ENCODE measurements around the gene TEK.
A peak's percentile ranks its signal among the peaks of the same experiment; 100 is the strongest.

The TEK gene

DNA sequence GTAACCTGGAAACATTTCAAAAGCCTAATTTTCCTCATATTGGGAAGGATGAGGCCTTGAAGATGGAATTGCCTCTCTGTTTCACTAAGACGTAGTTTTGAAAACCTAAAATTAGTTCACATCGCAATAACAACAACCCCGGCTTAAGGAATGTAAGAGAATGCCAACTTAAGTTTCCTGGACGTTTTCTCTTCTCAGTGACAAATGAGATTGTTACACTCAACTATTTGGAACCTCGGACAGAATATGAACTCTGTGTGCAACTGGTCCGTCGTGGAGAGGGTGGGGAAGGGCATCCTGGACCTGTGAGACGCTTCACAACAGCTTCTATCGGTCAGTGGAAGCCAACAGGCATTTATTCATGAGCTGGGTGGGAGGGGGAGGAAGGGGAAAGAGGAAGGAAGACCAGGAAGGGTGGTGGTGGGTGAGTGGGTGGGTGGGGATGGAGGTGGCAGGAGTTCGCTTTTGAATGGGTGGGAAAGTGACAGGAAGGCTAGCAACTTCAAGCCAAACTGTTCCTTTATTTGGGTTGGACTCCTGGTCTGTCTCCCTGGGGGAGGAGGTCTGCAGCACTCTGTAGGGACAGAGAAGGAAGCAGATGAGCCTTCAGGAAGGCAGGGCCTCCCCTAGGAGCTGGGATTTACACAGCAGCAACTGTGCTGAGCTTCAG lies 83.4 kb downstream of the TEK start:
- TF ChIP-seq, protein P1, sequence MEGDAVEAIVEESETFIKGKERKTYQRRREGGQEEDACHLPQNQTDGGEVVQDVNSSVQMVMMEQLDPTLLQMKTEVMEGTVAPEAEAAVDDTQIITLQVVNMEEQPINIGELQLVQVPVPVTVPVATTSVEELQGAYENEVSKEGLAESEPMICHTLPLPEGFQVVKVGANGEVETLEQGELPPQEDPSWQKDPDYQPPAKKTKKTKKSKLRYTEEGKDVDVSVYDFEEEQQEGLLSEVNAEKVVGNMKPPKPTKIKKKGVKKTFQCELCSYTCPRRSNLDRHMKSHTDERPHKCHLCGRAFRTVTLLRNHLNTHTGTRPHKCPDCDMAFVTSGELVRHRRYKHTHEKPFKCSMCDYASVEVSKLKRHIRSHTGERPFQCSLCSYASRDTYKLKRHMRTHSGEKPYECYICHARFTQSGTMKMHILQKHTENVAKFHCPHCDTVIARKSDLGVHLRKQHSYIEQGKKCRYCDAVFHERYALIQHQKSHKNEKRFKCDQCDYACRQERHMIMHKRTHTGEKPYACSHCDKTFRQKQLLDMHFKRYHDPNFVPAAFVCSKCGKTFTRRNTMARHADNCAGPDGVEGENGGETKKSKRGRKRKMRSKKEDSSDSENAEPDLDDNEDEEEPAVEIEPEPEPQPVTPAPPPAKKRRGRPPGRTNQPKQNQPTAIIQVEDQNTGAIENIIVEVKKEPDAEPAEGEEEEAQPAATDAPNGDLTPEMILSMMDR (IDR thresholded peaks at IDR 0.05; ENCODE audit: low read depth, low read length, missing control alignments): no peak
- in situ Hi-C loops (cut with HindIII; ENCODE audit: low pct_ligation_motif_present, low sequenced_read_pairs): no loop called here
- Histone ChIP-seq H3K36me3 (replicated peaks) (no peaks in the 10 kb centered on the region), H3K27me3 (replicated peaks) (no peaks in the 10 kb centered on the region), H3K4me3 (ENCODE audit: low read depth, low read length) (no peak overlapping the region), H3K27ac (no peak overlapping the region)
- DNase-seq: no peak

- Histone ChIP-seq H3K4me3 (ENCODE audit: low read depth, low read length) (no peak overlapping the region), H3K27ac (peak overlapping the region; percentile 81), H3K27me3 (replicated peaks) (no peaks in the 10 kb centered on the region), H3K36me3 (replicated peaks) (no peaks in the 10 kb centered on the region)
- in situ Hi-C loops (cut with HindIII; ENCODE audit: low pct_ligation_motif_present, low sequenced_read_pairs): no loop called here
- TF ChIP-seq, protein P1 (IDR thresholded peaks at IDR 0.05; ENCODE audit: low read depth, low read length, missing control alignments): no peak
- DNase-seq: no peak
Measured at GRCh38 chr9:27193886-27194285, 84.9 kb downstream of the TEK start.

DNA sequence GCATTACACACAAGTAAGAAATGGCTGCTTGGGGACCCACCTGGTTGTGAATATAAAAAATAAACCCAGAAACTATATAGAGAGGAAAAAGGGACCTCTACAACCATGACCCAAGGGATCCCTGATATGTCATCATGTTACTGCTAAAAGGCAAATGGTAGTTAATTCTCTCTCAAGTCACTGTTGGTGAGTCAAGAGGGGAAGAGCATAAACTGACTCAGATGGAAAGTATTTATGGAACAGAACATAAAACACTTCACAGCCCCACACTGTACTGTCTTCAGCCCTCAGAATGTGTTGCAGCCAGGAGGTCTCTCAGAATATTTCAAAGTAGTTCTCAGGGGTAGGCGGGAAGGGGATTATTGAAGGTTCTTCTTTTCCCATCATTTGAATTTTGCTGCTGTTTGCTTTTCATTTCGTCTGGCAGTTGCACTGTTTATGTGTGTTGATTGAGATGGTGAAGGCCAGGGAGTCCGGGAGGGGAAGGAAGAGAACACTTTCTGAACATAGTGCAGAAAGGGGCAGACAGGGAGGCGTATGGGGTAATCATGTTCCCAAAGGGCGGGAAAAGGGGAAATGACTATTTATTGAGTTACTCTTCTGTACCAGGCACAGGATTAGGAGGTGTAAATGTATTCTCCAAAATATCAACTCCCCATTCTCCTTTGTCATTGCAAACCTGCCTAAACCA lies 85.5 kb downstream of the TEK start:
- DNase-seq: peak; percentile 73
- Histone ChIP-seq H3K4me3 (ENCODE audit: low read depth, low read length) (no peak overlapping the region), H3K36me3 (replicated peaks) (no peaks in the 10 kb centered on the region), H3K27ac (peak overlapping the region; percentile 81), H3K27me3 (replicated peaks) (no peaks in the 10 kb centered on the region)
- TF ChIP-seq, protein P1 (IDR thresholded peaks at IDR 0.05; ENCODE audit: low read depth, low read length, missing control alignments): no peak
- in situ Hi-C loops (cut with HindIII; ENCODE audit: low pct_ligation_motif_present, low sequenced_read_pairs): no loop called here

- Histone ChIP-seq H3K27me3 (replicated peaks) (no peaks in the 10 kb centered on the region), H3K4me3 (ENCODE audit: low read depth, low read length) (no peak overlapping the region), H3K27ac (peak overlapping the region; percentile 81), H3K36me3 (replicated peaks) (no peaks in the 10 kb centered on the region)
- TF ChIP-seq, protein P1 (IDR thresholded peaks at IDR 0.05; ENCODE audit: low read depth, low read length, missing control alignments): no peak
- no peak for DNase-seq
- in situ Hi-C loops (cut with HindIII; ENCODE audit: low pct_ligation_motif_present, low sequenced_read_pairs): no loop called here
Measured at GRCh38 chr9:27195191-27195590, 86.2 kb downstream of the TEK start.

DNA sequence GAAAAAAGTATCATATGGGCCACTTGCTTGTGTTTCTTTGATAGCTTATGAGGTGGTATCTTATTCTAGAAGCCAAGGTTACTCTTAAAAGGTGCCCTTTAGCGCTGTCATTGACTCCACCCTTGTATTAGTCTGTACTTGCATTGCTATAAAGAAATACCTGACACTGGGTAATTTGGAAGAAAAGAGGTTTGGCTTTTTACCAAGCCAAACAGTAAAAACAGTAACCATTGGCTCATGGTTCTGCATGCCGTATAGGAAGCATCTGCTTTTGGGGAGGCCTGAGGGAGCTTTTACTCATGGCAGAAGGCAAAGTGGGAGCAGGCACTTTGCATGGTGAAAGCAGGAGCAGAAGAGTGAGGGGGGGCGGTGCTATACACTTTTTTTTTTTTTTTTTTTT lies 87.4 kb downstream of the TEK start:
- no peak overlapping the region for H3K27ac ChIP-seq
- no peaks in the 10 kb centered on the region for H3K36me3 ChIP-seq (replicated peaks)
- DNase-seq: no peak
- no peak overlapping the region for H3K4me3 ChIP-seq (ENCODE audit: low read depth, low read length)
- in situ Hi-C loops (cut with HindIII; ENCODE audit: low pct_ligation_motif_present, low sequenced_read_pairs): no loop called here
- H3K27me3 ChIP-seq (replicated peaks): no peaks in the 10 kb centered on the region
- TF ChIP-seq, protein P1 (IDR thresholded peaks at IDR 0.05; ENCODE audit: low read depth, low read length, missing control alignments): no peak

Measured in brain microvascular endothelial cell (primary cell).